Karpas-422 (cell line): ENCODE results near the gene SIPA1L3. TPM values are rescaled to one million over a fixed set of nuclear protein-coding genes. Genes with fewer than 3 reads are reported as not detected.

Experiments
- DNase-seq: peaks from one replicate; pipeline ENCODE4 v3.0.0-alpha.2; 2015
- H2AFZ ChIP-seq: fragments of 200-600 bp; sonication (generic); 2 replicates; pipeline ENCODE4 v1.6.1; 2014; ENCODE audit warnings: antibody characterized with exemption, low read length, mixed read lengths
- H3K27ac ChIP-seq: fragments of 200-600 bp; sonication (generic); 2 replicates; pipeline ENCODE4 v1.5.1; 2014; ENCODE audit warnings: mild to moderate bottlenecking, low read length, moderate library complexity
- H3K27me3 ChIP-seq: fragments of 200-600 bp; sonication (generic); 2 replicates; pipeline ENCODE4 v1.6.1; 2014; ENCODE audit warnings: low read length, mixed read lengths
- H3K36me3 ChIP-seq: fragments of 200-600 bp; sonication (generic); 2 replicates; pipeline ENCODE4 v1.6.1; 2014; ENCODE audit warnings: low read length, mixed read lengths; ENCODE audit not compliant: insufficient read depth
- H3K4me1 ChIP-seq: fragments of 200-600 bp; sonication (generic); 2 replicates; pipeline ENCODE4 v1.6.1; 2014; ENCODE audit warnings: mild to moderate bottlenecking, low read length, mixed read lengths
- H3K4me2 ChIP-seq: fragments of 200-600 bp; sonication (generic); 2 replicates; pipeline ENCODE4 v1.6.1; 2014; ENCODE audit warnings: low read length, low read depth, mild to moderate bottlenecking; ENCODE audit not compliant: poor library complexity, severe bottlenecking
- H3K4me3 ChIP-seq: fragments of 200-600 bp; sonication (generic); 2 replicates; pipeline ENCODE4 v1.5.1; 2014; ENCODE audit warnings: mild to moderate bottlenecking, antibody characterized with exemption, low read length, mixed read lengths
- H3K79me2 ChIP-seq: fragments of 200-600 bp; sonication (generic); 2 replicates; pipeline ENCODE4 v1.6.1; 2014; ENCODE audit warnings: mild to moderate bottlenecking, low read length, mixed read lengths
- H3K9ac ChIP-seq: fragments of 200-600 bp; sonication (generic); 2 replicates; pipeline ENCODE4 v1.6.0; 2014; ENCODE audit warnings: low read length
- H3K9me2 ChIP-seq: fragments of 200-600 bp; sonication (generic), shearing (Covaris generic); replicated peaks from 2 replicates; pipeline ENCODE4 v1.6.0; 2014; ENCODE audit warnings: mild to moderate bottlenecking, low read length, moderate library complexity; ENCODE audit not compliant: insufficient read depth
- H3K9me3 ChIP-seq: fragments of 300-700, 200-600 bp; sonication (generic); 2 replicates; pipeline ENCODE4 v1.6.1; 2014; ENCODE audit warnings: low read length, mixed read lengths
- H4K20me1 ChIP-seq: fragments of 200-600 bp; sonication (generic); 2 replicates; pipeline ENCODE4 v1.6.1; 2014; ENCODE audit warnings: mild to moderate bottlenecking, antibody characterized with exemption, low read length, low read depth; ENCODE audit not compliant: insufficient read depth
- total RNA-seq: library from RNA; depleted of rRNA; stranded (reverse); fragments of >200 nt; shearing (Covaris generic); gene quantifications from 2 replicates; pipeline ENCODE4 v1.2.3, GENCODE V29; 2014; ENCODE audit warnings: low replicate concordance

The SIPA1L3 gene
- total RNA-seq, 1 experiment from 2014 or later = 88.1 TPM

DNA sequence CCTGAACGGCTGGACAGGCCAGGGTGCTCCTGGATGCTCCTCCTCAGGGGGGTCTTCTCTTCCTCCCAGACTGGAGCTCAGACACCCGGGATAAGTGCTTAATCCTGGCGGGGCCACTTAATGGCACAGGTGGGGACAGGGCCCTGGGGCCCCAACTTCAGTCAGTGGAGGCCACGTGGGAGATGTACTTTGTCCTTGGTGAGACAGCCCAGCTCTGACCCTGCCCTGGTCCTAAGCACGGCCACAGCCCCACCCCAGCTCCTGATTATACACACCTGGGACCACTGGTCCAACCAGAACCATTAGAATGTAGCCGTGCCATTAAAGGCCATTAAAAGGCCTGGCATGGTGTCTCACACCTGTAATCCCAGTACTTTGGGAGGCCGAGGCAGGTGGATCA is 341.4 kb downstream of the SIPA1L3 start:
- Histone ChIP-seq H2AFZ (no peak overlapping the region), H3K4me1 (peaks cover 10% of the 10 kb centered on the region), H3K4me3 (no peak overlapping the region), H3K27me3 (no peaks in the 10 kb centered on the region), H3K79me2 (no peaks in the 10 kb centered on the region), H3K9ac (no peak overlapping the region), H3K27ac (no peak overlapping the region), H3K4me2 (no peak overlapping the region), H3K9me3 (no peaks in the 10 kb centered on the region), H4K20me1 (no peaks in the 10 kb centered on the region), H3K9me2 (no peaks in the 10 kb centered on the region), H3K36me3 (no peaks in the 10 kb centered on the region)
- no peak for DNase-seq

- Histone ChIP-seq H3K9me3 (no peaks in the 10 kb centered on the region), H3K79me2 (no peaks in the 10 kb centered on the region), H4K20me1 (no peaks in the 10 kb centered on the region), H3K4me1 (peaks cover 8% of the 10 kb centered on the region), H3K9me2 (no peaks in the 10 kb centered on the region), H3K4me3 (no peak overlapping the region), H3K9ac (no peak overlapping the region), H3K4me2 (no peak overlapping the region), H3K36me3 (no peaks in the 10 kb centered on the region), H3K27ac (no peak overlapping the region), H2AFZ (no peak overlapping the region), H3K27me3 (no peaks in the 10 kb centered on the region)
- no peak for DNase-seq
Measured at GRCh38 chr19:38250428-38250820, 343.4 kb downstream of the SIPA1L3 start.

DNA sequence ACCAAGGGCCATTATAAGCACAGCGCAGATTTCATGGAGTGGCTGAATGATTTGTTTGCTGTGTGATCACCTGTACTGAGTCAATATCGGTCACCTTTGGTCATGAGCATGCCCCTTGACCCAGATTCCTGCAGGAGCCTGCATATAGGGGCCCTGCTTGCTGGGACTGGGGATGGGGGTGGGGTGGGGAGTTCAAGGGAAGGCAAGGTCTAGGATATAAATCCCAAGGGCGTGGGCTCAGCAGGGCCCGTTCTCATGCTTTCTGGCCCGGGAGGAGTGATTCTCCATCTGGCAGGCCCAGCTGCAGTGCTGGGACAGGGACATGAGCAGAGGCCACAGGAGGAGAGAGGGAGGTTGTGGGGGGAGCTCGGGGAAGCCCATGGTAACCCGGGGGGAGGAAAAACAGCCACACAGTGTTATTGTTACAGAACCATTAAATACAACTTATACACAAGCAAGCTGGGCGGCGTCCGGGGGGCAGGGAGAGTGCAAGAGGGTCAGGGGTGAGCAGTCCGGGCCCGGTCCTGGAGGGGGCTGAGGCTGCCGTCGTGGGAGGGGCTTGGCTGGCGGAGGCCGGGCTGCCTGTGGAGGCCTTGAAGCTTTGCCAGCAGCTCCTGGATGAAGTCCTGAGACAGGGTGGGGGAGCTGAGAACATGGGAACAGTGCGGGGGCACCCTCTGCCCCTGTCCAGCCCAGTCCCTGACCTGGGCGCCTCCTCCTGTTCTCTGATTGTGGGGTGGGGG is 344.0 kb downstream of the SIPA1L3 start:
- H3K4me1 ChIP-seq = peaks cover 8% of the 10 kb centered on the region
- H4K20me1 ChIP-seq = no peaks in the 10 kb centered on the region
- no peaks in the 10 kb centered on the region for H3K27me3 ChIP-seq
- H3K9me3 ChIP-seq = no peaks in the 10 kb centered on the region
- H3K4me3 ChIP-seq = no peak overlapping the region
- no peak overlapping the region for H2AFZ ChIP-seq
- H3K27ac ChIP-seq = no peak overlapping the region
- no peaks in the 10 kb centered on the region for H3K79me2 ChIP-seq
- no peaks in the 10 kb centered on the region for H3K36me3 ChIP-seq
- H3K9me2 ChIP-seq = no peaks in the 10 kb centered on the region
- H3K9ac ChIP-seq = no peak overlapping the region
- H3K4me2 ChIP-seq = no peak overlapping the region
- no peak for DNase-seq

- Histone ChIP-seq H4K20me1 (no peaks in the 10 kb centered on the region), H3K9me2 (no peaks in the 10 kb centered on the region), H3K4me1 (peaks cover 8% of the 10 kb centered on the region), H2AFZ (no peak overlapping the region), H3K4me2 (no peak overlapping the region), H3K9me3 (no peaks in the 10 kb centered on the region), H3K79me2 (no peaks in the 10 kb centered on the region), H3K27ac (no peak overlapping the region), H3K4me3 (no peak overlapping the region), H3K9ac (no peak overlapping the region), H3K27me3 (no peaks in the 10 kb centered on the region), H3K36me3 (no peaks in the 10 kb centered on the region)
- no peak for DNase-seq
Measured at GRCh38 chr19:38251564-38252051, 344.6 kb downstream of the SIPA1L3 start.

GRCh38 chr19:38252385-38252784 is 345.4 kb downstream of the SIPA1L3 start:
- H3K36me3 ChIP-seq = no peaks in the 10 kb centered on the region
- no peaks in the 10 kb centered on the region for H4K20me1 ChIP-seq
- H3K79me2 ChIP-seq = no peaks in the 10 kb centered on the region
- H3K9me2 ChIP-seq = no peaks in the 10 kb centered on the region
- peaks cover 8% of the 10 kb centered on the region for H3K4me1 ChIP-seq
- no peak overlapping the region for H3K9ac ChIP-seq
- H3K4me2 ChIP-seq = no peak overlapping the region
- H3K27ac ChIP-seq = no peak overlapping the region
- no peaks in the 10 kb centered on the region for H3K27me3 ChIP-seq
- H3K4me3 ChIP-seq = no peak overlapping the region
- DNase-seq = no peak
- H3K9me3 ChIP-seq = no peaks in the 10 kb centered on the region
- H2AFZ ChIP-seq = no peak overlapping the region

- Histone ChIP-seq H3K4me2 (no peak overlapping the region), H3K9me3 (no peaks in the 10 kb centered on the region), H3K79me2 (no peaks in the 10 kb centered on the region), H3K9ac (no peak overlapping the region), H3K4me3 (no peak overlapping the region), H2AFZ (no peak overlapping the region), H3K27me3 (no peaks in the 10 kb centered on the region), H3K27ac (no peak overlapping the region), H3K36me3 (no peaks in the 10 kb centered on the region), H3K4me1 (peaks cover 8% of the 10 kb centered on the region), H4K20me1 (no peaks in the 10 kb centered on the region), H3K9me2 (no peaks in the 10 kb centered on the region)
- DNase-seq = no peak
Measured at GRCh38 chr19:38252941-38253691, 346.1 kb downstream of the SIPA1L3 start.

DNA sequence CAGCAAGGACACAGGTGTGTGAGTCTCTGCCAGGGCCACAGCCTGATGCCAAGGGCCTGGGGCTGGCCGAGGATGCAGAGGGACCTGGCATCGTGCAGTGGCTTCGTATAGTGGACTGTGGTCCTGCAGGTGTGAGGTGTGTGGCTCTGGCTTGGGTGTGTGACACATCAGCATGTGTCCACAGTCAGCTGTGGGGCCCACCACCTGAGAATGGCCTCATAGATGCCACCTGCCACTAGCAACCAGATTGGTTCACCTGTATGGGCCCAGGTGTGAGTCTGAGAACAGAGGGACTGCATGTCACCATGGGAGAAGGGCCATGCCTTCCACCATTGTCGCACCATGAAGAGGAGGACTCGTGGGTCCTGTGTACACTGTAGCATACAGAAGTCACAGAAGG is 346.8 kb downstream of the SIPA1L3 start:
- Histone ChIP-seq H2AFZ (no peak overlapping the region), H3K9me3 (no peaks in the 10 kb centered on the region), H3K79me2 (no peaks in the 10 kb centered on the region), H3K4me1 (peaks cover 8% of the 10 kb centered on the region), H3K27me3 (no peaks in the 10 kb centered on the region), H3K9ac (no peak overlapping the region), H3K27ac (no peak overlapping the region), H4K20me1 (no peaks in the 10 kb centered on the region), H3K9me2 (no peaks in the 10 kb centered on the region), H3K36me3 (no peaks in the 10 kb centered on the region), H3K4me2 (no peak overlapping the region), H3K4me3 (no peak overlapping the region)
- DNase-seq = no peak

DNA sequence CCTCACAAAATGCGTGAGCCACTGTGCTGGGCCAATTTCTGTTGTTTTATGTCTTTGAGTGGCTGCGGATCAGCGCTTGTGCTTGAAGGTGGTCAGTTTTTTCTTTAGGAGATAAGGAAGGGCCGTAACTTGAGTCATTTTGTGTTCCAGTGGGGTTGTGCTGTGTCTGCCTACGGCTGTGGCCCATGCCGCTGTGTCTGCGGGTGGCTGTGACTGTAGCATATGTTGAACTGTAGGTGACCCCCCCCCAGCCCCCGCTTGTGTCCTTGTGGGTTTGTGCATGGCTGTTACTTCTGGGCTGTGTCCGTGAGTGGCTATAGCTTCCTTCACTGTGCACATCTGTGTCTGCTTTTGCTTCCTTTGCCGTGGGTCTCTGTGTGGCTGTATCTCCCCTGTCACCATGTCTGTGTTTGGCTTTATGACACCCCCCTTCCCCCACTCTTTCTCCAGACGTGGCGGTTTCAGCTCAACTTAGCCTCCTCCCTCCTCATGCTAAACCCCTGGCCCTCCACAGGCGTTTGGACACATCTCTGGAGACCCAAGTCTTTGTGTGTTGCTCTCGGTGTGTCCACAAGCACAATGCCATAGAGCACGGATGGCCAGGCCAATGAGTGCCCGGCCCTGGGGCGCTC is 348.5 kb downstream of the SIPA1L3 start:
- no peak overlapping the region for H3K4me2 ChIP-seq
- no peaks in the 10 kb centered on the region for H3K9me2 ChIP-seq
- no peak overlapping the region for H3K9ac ChIP-seq
- no peak overlapping the region for H2AFZ ChIP-seq
- DNase-seq = no peak
- H3K36me3 ChIP-seq = no peaks in the 10 kb centered on the region
- peaks cover 8% of the 10 kb centered on the region for H3K4me1 ChIP-seq
- H4K20me1 ChIP-seq = no peaks in the 10 kb centered on the region
- no peak overlapping the region for H3K27ac ChIP-seq
- H3K79me2 ChIP-seq = no peaks in the 10 kb centered on the region
- H3K9me3 ChIP-seq = no peaks in the 10 kb centered on the region
- no peak overlapping the region for H3K4me3 ChIP-seq
- H3K27me3 ChIP-seq = no peaks in the 10 kb centered on the region
